Measurements from ENCODE around the gene LURAP1L. TPM values are rescaled to one million over a fixed set of nuclear protein-coding genes. Genes with fewer than 3 reads are reported as not detected.

LURAP1L gene
- total RNA-seq, 1 experiment from 2014 or later = 0.13 TPM

DNA sequence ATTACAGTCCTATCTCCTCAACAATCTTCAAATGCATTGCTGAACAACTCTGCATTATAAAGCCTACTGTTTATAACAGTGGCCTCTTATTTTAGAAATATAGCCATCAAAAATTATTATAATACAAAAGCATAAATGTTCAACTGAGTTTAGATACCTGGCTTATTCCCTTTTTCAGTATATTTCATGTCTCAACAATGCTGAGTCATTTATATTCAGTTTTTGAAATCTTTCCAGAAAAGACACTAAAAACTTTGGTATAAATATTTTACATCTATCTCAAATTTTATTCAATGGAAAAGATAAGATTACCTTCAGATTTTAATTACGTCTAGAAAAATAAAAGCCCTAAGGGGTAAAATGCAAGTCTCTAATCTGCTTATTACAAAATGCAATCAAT is 37.9 kb downstream of the LURAP1L start:
- H3K27ac Mint-ChIP-seq = no peak overlapping the region
- no peak overlapping the region for H2AK5ac ChIP-seq (ENCODE audit: insufficient read length, low read length)
- H4K5ac ChIP-seq (ENCODE audit: insufficient read length, low read depth, low read length) = no peak overlapping the region
- no peak overlapping the region for H4K91ac ChIP-seq (ENCODE audit: insufficient read length, low read depth, low read length)
- H3K4me2 ChIP-seq (ENCODE audit: insufficient read depth, insufficient read length, low read length) = no peak overlapping the region
- H3K4me1 Mint-ChIP-seq = peaks cover 0 to 3% of the 10 kb centered on the region in 2 experiments; a peak in 2 of 4 replicates
- no peaks in the 10 kb centered on the region for H3K79me2 ChIP-seq (ENCODE audit: insufficient read depth, low read length)
- no peak overlapping the region for H2AFZ ChIP-seq (ENCODE audit: low read length)
- no peak overlapping the region for H4K8ac ChIP-seq (replicated peaks; ENCODE audit: insufficient read length, low read depth, low read length)
- TF ChIP-seq, protein P1, sequence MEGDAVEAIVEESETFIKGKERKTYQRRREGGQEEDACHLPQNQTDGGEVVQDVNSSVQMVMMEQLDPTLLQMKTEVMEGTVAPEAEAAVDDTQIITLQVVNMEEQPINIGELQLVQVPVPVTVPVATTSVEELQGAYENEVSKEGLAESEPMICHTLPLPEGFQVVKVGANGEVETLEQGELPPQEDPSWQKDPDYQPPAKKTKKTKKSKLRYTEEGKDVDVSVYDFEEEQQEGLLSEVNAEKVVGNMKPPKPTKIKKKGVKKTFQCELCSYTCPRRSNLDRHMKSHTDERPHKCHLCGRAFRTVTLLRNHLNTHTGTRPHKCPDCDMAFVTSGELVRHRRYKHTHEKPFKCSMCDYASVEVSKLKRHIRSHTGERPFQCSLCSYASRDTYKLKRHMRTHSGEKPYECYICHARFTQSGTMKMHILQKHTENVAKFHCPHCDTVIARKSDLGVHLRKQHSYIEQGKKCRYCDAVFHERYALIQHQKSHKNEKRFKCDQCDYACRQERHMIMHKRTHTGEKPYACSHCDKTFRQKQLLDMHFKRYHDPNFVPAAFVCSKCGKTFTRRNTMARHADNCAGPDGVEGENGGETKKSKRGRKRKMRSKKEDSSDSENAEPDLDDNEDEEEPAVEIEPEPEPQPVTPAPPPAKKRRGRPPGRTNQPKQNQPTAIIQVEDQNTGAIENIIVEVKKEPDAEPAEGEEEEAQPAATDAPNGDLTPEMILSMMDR (conservative IDR thresholded peaks at IDR 0.05) = no peak
- H3K23ac ChIP-seq (ENCODE audit: insufficient read length, low read depth, low read length) = no peak overlapping the region
- H3K9me3 ChIP-seq (ENCODE audit: control insufficient read depth, low read depth, low read length) = no peaks in the 10 kb centered on the region
- H3K27ac ChIP-seq (ENCODE audit: insufficient read length, low read depth, low read length) = no peak overlapping the region
- no peak overlapping the region for H2BK20ac ChIP-seq (ENCODE audit: low read depth, low read length, poor library complexity, severe bottlenecking)
- H3K27me3 Mint-ChIP-seq (ENCODE audit: low read depth) = no peaks in the 10 kb centered on the region
- no peak overlapping the region for H3T11ph ChIP-seq (ENCODE audit: low read length)
- H4K20me1 ChIP-seq (ENCODE audit: control insufficient read depth, insufficient read depth, insufficient read length) = no peaks in the 10 kb centered on the region
- H3K4me3 Mint-ChIP-seq = no peak overlapping the region
- no peaks in the 10 kb centered on the region for H3K23me2 ChIP-seq (ENCODE audit: insufficient read length, low read depth, low read length, poor library complexity, severe bottlenecking)
- H3K79me1 ChIP-seq (ENCODE audit: insufficient read depth, low read depth, low read length, poor library complexity, severe bottlenecking) = no peaks in the 10 kb centered on the region
- H3K14ac ChIP-seq (ENCODE audit: insufficient read depth, low read length) = no peak overlapping the region
- H2BK120ac ChIP-seq (ENCODE audit: low read depth, low read length, poor library complexity, severe bottlenecking) = no peak overlapping the region
- no peaks in the 10 kb centered on the region for H3K27me3 ChIP-seq (ENCODE audit: insufficient read depth, low read length)
- no peaks in the 10 kb centered on the region for H3K36me3 Mint-ChIP-seq (ENCODE audit: insufficient read depth in 1 of 3, low read depth in 3 of 3)
- no peak overlapping the region for H3K56ac ChIP-seq (ENCODE audit: insufficient read length, low read depth, low read length)
- H3K4ac ChIP-seq (ENCODE audit: low read depth, low read length) = no peak overlapping the region
- whole genome bisulfite sequencing (ENCODE audit: extremely low coverage, insufficient read length, low lambda C conversion rate) = no CpG with 5 or more reads among the region's 1 CpG
- no peaks in the 10 kb centered on the region for H3K9me3 Mint-ChIP-seq
- DNase-seq = no peak
- no peak overlapping the region for H3K18ac ChIP-seq (ENCODE audit: insufficient read length, low read depth, low read length)
- H2BK5ac ChIP-seq (ENCODE audit: insufficient read length, low read length) = no peak overlapping the region
- no peak overlapping the region for H2BK12ac ChIP-seq (ENCODE audit: insufficient read length, low read depth, low read length)
- H3K9ac ChIP-seq (ENCODE audit: extremely low read depth, insufficient read length, low read length) = no peak overlapping the region
- no peak overlapping the region for H2BK15ac ChIP-seq (ENCODE audit: low read depth, low read length)
- no peaks in the 10 kb centered on the region for H3K4me1 ChIP-seq (ENCODE audit: insufficient read depth, low read length)

All from H9 (cell line).